Inflammatory macrophage (primary cell): ENCODE results near the gene FARP1.

Source experiments
- DNase-seq, 2 donors: peaks; one replicate each; pipeline ENCODE4 v3.0.0-alpha.2; 2020 to 2022

FARP1 gene

GRCh38 chr13:98288211-98288610 is 145.3 kb downstream of the FARP1 start:
- no peak for DNase-seq

GRCh38 chr13:98289339-98289945 is 146.5 kb downstream of the FARP1 start:
- no peak for DNase-seq

GRCh38 chr13:98290261-98290660 is 147.4 kb downstream of the FARP1 start:
- DNase-seq, result no peak

- no peak for DNase-seq
These were observed 148.8 kb downstream of the FARP1 start for GRCh38 chr13:98291658-98292057.

- no peak for DNase-seq
These were observed 150.2 kb downstream of the FARP1 start for GRCh38 chr13:98293103-98293502.

DNA sequence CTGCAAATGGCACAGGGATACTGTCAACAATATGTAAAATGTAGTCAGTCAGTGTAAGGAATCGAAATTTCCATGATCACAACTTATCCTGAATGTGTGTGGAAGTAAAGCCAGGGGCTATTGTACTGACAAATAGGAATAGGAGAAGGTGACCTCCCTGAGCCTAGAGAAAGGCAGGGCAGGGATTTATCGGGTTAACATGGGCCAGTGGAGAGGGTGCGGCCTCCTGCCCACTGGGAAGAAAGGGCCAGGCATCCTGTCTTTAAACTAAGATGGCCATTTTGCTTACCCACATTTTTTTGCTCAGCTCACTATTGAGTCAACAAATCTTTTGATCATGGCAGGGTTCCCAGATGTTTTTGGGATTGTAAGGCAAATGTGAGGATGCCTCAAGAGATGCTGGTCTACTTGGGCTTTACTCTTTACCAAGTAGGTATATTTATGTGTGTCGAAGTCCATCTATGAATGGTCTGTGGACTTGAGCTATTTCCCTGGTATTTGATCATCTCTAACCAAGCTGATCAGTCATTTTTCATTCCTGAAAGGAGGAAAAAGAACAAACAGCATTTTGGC is 150.8 kb downstream of the FARP1 start:
- DNase-seq, result no peak

DNA sequence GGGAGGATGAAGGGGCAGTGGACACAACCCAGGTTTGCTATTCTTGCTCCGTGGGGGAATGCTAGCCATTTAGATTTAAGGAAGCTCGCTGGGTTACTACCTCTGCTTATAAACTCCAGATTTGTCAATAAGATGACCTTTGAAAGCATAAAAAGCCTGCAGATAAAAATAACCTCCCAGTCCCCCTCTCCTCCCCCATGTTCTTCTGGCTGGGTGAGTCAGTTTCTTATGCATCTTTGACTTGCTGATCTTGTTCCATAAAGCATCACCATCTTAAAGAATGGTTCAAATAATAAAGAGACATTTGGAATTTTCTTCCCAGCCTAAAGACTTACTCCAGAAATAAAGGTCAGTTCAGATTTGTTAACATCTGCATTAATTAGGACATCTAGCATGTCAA is 152.5 kb downstream of the FARP1 start:
- DNase-seq, result no peak

DNA sequence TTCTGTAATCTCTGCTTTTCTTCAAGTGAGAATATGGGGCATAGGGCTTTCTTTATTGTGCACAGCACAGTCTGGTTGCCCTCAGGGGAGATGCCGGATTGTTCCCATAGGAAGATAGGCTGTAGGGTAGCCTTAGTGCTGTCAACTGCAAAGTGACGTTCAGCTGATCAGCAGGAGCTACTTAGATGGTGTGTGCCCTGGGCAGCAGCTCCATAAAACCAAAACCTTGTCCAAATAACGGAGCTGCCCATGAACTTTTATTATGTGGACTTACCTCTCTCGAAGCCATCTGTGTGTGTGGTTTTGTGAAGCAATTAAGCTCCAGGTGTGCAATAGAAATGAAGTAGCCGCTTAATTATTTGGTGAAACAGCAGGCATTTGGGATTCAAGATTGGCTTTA is 154.2 kb downstream of the FARP1 start:
- no peak for DNase-seq

DNA sequence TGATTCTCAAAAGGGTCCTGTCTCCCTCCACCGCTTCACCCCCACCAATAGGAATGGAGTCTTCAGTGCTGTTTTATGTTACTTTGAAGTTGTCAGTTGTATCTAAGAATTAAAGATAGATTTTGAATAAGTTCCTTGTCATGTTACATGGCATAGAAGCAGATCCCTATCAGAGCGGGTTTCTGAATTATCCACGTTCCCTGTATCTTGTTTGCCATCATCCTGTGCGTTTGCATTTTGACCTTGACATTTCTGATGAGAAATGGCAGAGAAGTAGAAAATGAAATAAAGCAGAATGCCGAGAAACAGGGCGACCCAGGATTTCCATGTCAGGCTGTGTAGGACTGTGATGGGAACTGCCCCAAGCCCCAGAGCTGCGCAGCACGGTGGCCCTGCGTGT is 154.9 kb downstream of the FARP1 start:
- no peak for DNase-seq

GRCh38 chr13:98298599-98298998 is 155.7 kb downstream of the FARP1 start:
- no peak for DNase-seq

GRCh38 chr13:98299235-98299965 is 156.5 kb downstream of the FARP1 start:
- DNase-seq, result no peak

DNA sequence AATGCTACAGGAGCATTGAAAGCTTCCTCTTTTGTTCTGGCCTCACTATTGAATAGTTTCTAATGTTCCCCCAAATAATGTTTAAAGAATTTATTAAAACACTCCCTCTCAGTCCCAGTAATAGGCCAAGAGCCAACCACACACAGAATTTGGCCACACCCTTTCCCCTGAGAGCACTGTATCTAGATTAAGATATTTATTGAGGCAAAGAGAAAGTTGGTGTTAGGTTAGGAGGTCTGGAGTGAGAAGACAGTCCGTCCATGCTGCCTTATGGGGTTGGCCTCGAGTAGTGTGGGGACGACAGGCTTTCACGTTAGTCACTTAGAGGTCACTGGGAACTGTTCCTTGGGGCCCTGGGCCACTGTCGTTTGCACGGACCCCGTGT is 157.1 kb downstream of the FARP1 start:
- DNase-seq, result no peak

- no peak for DNase-seq
These were observed 158.2 kb downstream of the FARP1 start for GRCh38 chr13:98300956-98301641.

- no peak for DNase-seq
These were observed 158.8 kb downstream of the FARP1 start for GRCh38 chr13:98301721-98302120.

- DNase-seq, result no peak
These were observed 161.0 kb downstream of the FARP1 start for GRCh38 chr13:98303858-98304257.

GRCh38 chr13:98305670-98306069 is 162.8 kb downstream of the FARP1 start:
- no peak for DNase-seq

- no peak for DNase-seq
These were observed 164.7 kb downstream of the FARP1 start for GRCh38 chr13:98307463-98308085.

GRCh38 chr13:98308086-98308911 is 165.4 kb downstream of the FARP1 start:
- DNase-seq, result no peak

DNA sequence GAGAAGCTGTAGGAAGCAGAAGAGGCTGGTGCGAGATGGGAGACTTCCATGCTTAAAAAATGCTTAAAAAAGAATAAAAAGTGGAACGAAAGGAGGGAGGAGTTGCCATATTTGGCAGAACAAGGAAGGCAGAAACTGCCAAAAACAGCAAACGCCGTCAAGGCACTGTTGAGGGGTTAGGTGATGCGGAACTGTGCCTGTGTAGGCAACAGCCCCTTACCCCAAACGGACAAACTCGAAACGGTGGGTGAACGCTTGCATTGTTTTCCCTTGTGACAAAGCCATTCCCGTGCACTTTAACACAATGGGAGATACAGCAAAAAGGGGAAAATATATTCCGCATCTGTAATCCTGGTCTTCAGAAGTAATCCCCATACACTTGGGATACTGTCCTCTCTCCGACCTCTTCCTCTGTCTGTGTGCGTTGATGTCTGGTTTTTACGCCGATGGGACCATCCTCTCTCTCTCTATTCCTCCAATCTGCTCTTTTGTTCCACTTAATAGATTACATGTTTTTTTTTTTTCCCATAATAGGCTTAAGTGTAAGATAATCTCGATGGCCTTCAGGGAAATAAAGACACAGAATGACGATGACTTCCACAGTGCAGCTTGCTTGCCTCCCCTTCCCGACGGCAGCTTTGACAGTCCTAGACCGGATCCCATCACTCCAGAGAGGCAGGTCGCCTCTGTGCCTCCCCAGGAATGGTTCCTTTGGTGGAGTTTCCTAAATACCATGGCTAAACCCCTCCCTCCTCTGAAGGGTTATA is 166.9 kb downstream of the FARP1 start:
- no peak for DNase-seq

- DNase-seq, result no peak
These were observed 167.7 kb downstream of the FARP1 start for GRCh38 chr13:98310485-98311199.

DNA sequence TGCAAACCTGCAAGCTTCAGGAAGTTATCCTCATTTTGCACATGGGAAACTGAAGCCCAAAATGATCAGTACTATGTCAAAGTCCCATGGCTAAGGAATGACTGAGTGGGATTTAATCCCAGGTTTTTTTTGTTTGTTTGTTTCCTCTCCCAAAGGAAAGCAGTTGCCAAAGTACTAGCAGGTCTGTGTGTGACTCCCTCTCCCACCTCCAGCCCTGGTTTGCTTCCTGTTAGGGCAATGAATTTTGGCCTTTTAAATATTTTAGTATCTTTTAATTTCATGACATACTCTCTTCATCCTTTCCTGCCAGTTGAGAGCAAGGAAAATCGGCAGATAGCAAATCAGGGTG is 168.3 kb downstream of the FARP1 start:
- DNase-seq, result no peak
